GM18499 (cell line): ENCODE results near the gene ACTRT3.
A peak's percentile ranks its signal among the peaks of the same experiment; 100 is the strongest.
"Not testable (repeated sequence)": the region's sequence is repeated elsewhere in the genome, so short reads cannot be mapped to it uniquely, and the experiment has no call there.

Experiments used
- ATAC-seq: cut with Tn5 transposase; IDR thresholded peaks from one replicate; pipeline ENCODE4 v1.9.1; 2021; ENCODE audit warnings: moderate number of reproducible peaks; ENCODE audit not compliant: insufficient read depth, unreplicated experiment

ACTRT3 gene

GRCh38 chr3:169772897-169773816 lies 3.8 kb upstream of the ACTRT3 start, which contains the start of gene MYNN:
TSS of gene MYNN (plus strand) at chr3:169773396. CDS start at chr3:169774296, 900 bp downstream.
- ATAC-seq = peak; percentile 59

GRCh38 chr3:169772305-169772896 lies 3.0 kb upstream of the ACTRT3 start:
- ATAC-seq = no peak

- ATAC-seq = no peak
Observed at GRCh38 chr3:169771497-169772304, 2.3 kb upstream of the ACTRT3 start.

GRCh38 chr3:169764882-169765612 lies 4.3 kb downstream of the ACTRT3 start, which contains the start of gene TERC:
TSS of gene TERC (minus strand) at chr3:169765060.
- peak; percentile 39 for ATAC-seq

- ATAC-seq = peak; percentile 29
Observed at GRCh38 chr3:169764312-169764881, 5.0 kb downstream of the ACTRT3 start.

- no peak for ATAC-seq
Observed at GRCh38 chr3:169760479-169760878, 8.9 kb downstream of the ACTRT3 start.

- ATAC-seq = peak; percentile 70
Observed at GRCh38 chr3:169759256-169759655, 10.1 kb downstream of the ACTRT3 start.

GRCh38 chr3:169758359-169758994 lies 10.9 kb downstream of the ACTRT3 start:
- ATAC-seq = no peak

- no peak for ATAC-seq
Observed at GRCh38 chr3:169755488-169755887, 13.9 kb downstream of the ACTRT3 start.

GRCh38 chr3:169754711-169755110 lies 14.7 kb downstream of the ACTRT3 start:
- no peak for ATAC-seq

- no peak for ATAC-seq
Observed at GRCh38 chr3:169751875-169752274, 17.5 kb downstream of the ACTRT3 start.

GRCh38 chr3:169750665-169751064 lies 18.7 kb downstream of the ACTRT3 start:
- ATAC-seq = no peak

- no peak for ATAC-seq
Observed at GRCh38 chr3:169748670-169749069, 20.7 kb downstream of the ACTRT3 start.

GRCh38 chr3:169746924-169747323 lies 22.4 kb downstream of the ACTRT3 start:
- no peak for ATAC-seq

GRCh38 chr3:169744366-169745054 lies 24.9 kb downstream of the ACTRT3 start:
- no peak for ATAC-seq

- no peak for ATAC-seq
Observed at GRCh38 chr3:169739067-169739466, 30.3 kb downstream of the ACTRT3 start.

- not testable (repeated sequence) for ATAC-seq
Observed at GRCh38 chr3:169731857-169732256, 37.5 kb downstream of the ACTRT3 start.

- no peak for ATAC-seq
Observed at GRCh38 chr3:169722724-169723123, 46.6 kb downstream of the ACTRT3 start.

GRCh38 chr3:169718415-169718814 lies 50.9 kb downstream of the ACTRT3 start:
- ATAC-seq = not testable (repeated sequence)
